GM19043 (cell line): ENCODE results near the gene PDCD10.

Source experiments
- ATAC-seq: cut with Tn5 transposase; IDR thresholded peaks from one replicate; pipeline ENCODE4 v1.9.1; 2021; ENCODE audit warnings: low read depth; ENCODE audit not compliant: unreplicated experiment

The PDCD10 gene

DNA sequence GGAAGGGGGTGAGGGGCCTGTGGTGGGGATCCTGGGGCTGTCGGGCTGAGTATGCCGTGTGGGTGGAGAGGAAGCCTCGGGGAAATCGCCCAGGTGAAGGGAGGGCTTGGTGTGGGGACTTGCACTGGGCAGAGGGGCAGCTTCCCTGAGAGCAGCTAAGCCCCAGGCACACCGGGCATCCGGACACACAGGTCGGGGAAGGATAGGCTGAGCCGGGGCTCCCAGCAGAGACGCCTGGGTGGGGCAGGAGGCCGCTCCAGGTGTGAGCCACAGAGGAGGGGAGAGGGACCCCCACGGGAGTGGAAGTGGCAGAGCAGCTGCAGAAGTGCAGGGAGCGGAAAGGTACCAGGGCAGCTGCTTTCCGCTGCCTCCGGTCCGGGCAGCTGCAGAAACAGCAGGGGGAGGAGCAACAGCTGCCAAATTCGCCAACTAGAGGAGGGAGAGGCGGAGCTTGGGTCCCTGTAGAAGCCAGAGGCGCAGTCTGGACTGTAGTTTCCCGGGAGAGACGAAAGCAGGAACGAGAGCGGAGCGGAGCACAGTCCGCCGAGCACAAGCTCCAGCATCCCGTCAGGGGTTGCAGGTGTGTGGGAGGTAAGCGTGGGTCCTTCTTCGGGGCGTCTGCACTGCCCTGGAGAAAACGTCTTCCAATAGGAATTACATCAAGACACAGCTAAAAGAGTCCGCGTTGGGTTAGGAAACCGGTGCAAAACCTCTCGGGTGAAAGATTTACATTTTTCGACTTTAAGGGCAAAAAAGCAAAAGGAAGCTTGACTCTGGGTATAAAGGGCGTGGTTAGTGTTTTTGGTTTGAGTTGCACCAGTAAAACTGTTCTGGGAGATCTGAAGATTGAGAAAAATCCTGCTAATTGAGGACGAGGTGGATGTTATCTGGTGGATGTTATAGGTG is 794 bp upstream of the PDCD10 start, which contains the start of gene SERPINI1:
TSS of gene SERPINI1 (plus strand) at position 489 of the 906 bp plus-strand sequence. CDS start 53,408 bp downstream, outside the sequence.
- ATAC-seq: peak; percentile 50

DNA sequence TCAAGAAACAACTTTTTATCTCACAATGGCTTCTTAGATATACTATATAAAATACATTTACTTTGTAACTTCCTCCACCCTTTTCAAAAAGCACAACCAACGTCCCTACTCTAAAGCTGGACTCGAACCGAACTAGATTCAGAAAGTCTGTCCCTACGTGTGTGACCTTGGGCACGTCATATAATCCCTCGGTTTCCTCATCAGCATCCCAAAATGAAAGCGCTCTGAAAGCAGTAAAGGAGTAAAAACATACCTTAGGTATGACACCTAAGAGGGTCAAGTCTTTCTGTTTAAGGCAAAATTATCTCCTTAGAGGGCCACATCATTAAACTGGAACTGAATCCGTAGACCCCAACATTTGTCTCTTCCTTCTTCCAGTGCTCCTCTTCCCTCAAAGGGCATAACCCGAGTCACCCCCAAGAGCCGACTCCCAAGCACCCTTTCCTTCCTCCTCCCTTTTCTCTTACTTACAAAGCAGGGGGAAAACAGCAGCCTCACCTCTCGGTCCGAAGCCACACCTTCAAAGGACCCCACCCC is 663 bp downstream of the PDCD10 start:
- no peak for ATAC-seq

DNA sequence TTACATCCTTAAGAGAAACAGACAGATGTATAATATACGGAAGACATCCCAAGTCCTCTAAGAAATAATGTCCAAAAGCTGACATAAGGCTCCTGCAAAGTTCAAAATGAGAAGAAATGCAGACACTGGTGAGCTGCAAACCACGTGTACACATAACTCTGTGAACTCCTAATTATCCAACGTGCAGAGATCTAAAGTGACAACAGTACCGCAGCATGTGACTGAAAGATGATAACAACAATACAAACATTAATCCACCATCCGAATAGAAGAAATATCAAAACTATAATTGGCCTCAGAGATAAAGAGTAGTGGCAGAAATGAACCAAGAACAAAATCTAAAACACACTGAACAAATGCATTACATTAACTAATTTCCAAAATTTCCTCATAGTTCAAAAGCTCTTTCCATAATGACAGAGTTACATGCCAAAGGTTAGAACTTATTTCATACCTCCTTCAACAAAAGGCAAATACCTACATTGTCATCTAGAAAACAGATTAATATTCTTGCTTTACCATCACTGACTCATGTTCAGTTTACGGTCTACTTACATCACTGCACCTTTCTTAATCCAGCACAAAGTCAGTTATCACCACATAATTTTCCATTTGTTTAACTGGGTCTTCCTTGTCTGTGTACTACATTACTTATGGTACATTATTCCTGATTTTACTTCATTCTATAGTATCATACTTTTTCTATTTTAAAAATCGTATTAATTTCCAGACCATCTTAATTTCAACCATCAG is 2.2 kb downstream of the PDCD10 start:
- no peak for ATAC-seq

DNA sequence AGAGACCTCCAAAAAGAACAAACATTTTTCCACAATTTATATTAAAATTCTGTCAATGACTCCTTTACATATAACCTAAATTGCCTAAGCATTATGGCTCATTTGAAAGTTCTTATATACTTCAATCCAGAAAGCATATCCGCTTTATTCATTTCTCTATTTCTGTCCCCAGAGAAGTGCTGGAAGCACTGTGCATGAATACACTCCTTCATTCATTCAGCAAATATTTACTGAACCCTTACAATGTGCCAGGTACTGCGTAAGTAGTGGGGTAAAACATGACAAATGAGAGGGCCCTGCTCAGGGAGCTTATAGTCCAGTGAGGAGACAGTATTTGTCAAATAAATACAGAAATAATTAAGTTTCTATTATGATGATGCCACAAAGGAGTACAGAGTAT is 3.3 kb downstream of the PDCD10 start:
- ATAC-seq: no peak

- no peak for ATAC-seq
These were observed 5.1 kb downstream of the PDCD10 start for GRCh38 chr3:167729591-167729990.

- no peak for ATAC-seq
These were observed 5.9 kb downstream of the PDCD10 start for GRCh38 chr3:167728632-167729323.

- no peak for ATAC-seq
These were observed 6.5 kb downstream of the PDCD10 start for GRCh38 chr3:167728176-167728575.

DNA sequence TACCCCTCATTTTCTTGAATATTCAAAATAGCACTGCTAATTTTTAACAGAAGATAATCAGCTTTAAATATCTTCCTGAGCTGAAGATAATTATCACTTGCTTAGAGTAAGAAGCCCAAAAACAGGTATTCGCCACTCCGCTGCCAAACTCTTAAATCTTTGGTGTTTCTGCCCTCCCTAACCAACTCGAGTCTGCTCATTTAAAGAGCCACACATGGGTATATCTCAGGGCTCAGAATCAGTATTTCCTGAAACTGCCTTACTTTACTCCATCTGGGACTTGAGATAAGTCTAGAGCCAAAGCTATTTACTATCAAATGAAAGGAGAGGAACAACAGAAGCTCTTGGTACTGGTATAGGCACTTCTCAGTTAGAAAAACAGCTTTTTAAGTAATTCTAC is 10.8 kb downstream of the PDCD10 start:
- no peak for ATAC-seq

GRCh38 chr3:167723025-167723512 is 11.6 kb downstream of the PDCD10 start:
- no peak for ATAC-seq

DNA sequence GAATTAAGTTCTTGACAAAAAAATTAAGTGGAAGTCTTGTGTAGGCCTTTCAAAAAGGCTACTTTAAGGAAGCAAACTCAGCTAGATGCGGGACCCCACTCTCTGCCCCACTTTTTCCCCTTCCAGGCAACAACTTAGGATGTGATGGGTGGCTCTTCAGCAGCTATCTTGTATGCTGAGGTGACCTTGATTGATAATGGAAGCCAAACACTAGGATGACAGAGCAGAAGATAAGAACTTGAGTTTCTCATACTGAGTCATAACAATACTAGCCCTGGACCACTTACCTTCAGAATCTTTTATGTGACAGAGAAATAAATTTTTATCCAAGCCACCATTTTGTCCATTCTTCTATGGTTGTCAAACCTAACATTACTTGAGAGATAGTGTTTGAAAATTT is 16.1 kb downstream of the PDCD10 start:
- ATAC-seq: no peak

DNA sequence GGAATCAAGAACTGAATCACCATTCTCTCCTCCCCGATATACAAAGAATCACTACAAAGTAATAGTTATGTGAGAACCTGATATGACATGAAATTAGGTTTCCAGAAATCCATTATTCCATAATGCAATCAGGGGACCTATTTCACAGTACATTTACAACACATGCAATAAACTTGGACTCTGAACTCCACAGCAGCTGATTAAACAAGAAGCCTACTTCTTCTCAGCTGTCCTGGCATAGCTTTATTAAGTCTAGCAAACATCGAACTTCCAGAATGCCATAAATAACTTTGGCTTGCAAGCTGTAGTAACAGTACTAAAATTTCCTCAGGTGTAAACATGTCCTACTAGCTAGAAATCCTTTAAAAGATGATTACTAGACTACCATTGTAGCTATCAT is 17.8 kb downstream of the PDCD10 start:
- no peak for ATAC-seq

GRCh38 chr3:167714871-167715270 is 19.8 kb downstream of the PDCD10 start:
- no peak for ATAC-seq

DNA sequence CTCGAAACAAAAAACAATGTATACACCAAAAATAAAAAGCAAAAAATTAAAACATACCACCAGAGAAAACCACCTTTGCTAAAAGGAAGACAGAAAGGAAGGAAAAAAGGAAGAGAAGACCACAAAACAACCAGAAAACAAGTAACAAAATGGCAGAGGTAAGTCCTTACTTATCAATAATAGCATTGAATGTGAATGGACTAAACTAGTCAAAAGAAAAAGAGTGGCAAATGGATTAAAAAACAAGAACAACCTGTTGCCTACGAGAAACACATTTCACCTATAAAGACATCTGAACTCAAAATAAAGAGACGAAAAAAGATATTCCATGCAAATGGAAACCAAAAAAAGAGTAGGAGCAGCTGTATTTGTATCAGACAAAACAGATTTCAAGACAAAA is 22.2 kb downstream of the PDCD10 start:
- no peak for ATAC-seq

GRCh38 chr3:167711439-167711838 is 23.3 kb downstream of the PDCD10 start:
- no peak for ATAC-seq

- ATAC-seq: no peak
These were observed 24.1 kb downstream of the PDCD10 start for GRCh38 chr3:167710552-167710951.

- ATAC-seq: no peak
These were observed 25.0 kb downstream of the PDCD10 start for GRCh38 chr3:167709690-167710089.

GRCh38 chr3:167705840-167706239 is 28.9 kb downstream of the PDCD10 start:
- ATAC-seq: no peak

DNA sequence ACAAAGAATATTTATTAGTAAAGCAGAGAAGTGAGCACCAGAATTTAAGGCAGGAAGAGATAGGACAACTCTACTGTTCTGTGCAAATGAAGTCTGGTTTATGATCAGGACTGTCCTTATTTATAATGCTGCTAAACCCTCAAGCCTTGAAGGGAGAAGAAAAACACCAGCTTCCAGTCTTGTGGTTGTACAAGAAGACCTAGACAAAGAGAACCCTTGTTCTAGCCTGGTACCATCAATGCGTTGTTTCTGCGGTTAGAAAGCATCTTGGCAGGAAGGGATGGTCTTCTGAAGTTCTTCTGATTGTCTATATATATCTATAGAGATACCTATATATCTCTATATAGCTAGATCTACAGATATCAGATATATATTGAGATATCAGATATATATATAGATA is 33.8 kb downstream of the PDCD10 start:
- no peak for ATAC-seq

DNA sequence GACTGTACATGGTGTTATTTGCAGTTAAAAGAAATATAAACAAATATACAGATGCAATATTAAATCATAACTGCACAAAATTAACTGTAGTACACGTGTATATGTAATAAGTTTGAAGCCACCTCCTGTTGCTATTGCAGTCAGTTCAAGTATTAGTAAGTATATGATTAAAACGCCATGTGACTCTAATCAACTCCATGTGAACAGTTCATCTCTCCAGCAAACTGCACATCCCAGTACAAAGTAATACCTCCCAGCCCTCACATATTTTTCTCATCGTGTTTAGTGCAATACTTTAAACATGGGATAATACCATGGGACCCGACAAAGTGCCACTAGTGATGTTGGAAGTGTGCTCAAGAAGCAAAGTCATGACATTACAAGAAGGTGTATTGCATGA is 34.6 kb downstream of the PDCD10 start:
- ATAC-seq: no peak

GRCh38 chr3:167694121-167694520 is 40.6 kb downstream of the PDCD10 start:
- no peak for ATAC-seq

- peak; percentile 100 for ATAC-seq
These were observed 43.3 kb downstream of the PDCD10 start for GRCh38 chr3:167691366-167691765.
